ENCODE data around the gene CAPNS1. TPM values are rescaled to one million over a fixed set of nuclear protein-coding genes. Genes with fewer than 3 reads are reported as not detected.
"Not testable (repeated sequence)": the region's sequence is repeated elsewhere in the genome, so short reads cannot be mapped to it uniquely, and the experiment has no call there.

Gene CAPNS1
- total RNA-seq, 1 donor = 346 TPM

GRCh38 chr19:36163813-36164212 lies 23.9 kb downstream of the CAPNS1 start:
- DNase-seq (ENCODE audit: low read depth) = no peak
- no peak overlapping the region for H3K4me3 ChIP-seq (ENCODE audit: low read depth, low read length)
- TF ChIP-seq, protein P1, sequence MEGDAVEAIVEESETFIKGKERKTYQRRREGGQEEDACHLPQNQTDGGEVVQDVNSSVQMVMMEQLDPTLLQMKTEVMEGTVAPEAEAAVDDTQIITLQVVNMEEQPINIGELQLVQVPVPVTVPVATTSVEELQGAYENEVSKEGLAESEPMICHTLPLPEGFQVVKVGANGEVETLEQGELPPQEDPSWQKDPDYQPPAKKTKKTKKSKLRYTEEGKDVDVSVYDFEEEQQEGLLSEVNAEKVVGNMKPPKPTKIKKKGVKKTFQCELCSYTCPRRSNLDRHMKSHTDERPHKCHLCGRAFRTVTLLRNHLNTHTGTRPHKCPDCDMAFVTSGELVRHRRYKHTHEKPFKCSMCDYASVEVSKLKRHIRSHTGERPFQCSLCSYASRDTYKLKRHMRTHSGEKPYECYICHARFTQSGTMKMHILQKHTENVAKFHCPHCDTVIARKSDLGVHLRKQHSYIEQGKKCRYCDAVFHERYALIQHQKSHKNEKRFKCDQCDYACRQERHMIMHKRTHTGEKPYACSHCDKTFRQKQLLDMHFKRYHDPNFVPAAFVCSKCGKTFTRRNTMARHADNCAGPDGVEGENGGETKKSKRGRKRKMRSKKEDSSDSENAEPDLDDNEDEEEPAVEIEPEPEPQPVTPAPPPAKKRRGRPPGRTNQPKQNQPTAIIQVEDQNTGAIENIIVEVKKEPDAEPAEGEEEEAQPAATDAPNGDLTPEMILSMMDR (IDR thresholded peaks at IDR 0.05; ENCODE audit: insufficient read depth, low read depth, low read length) = no peak

- peak; percentile 33 for DNase-seq (ENCODE audit: low read depth)
- no peak overlapping the region for H3K4me3 ChIP-seq (ENCODE audit: low read depth, low read length)
- TF ChIP-seq, protein P1 (IDR thresholded peaks at IDR 0.05; ENCODE audit: insufficient read depth, low read depth, low read length) = no peak
These were observed 29.4 kb downstream of the CAPNS1 start for GRCh38 chr19:36169084-36169760.

DNA sequence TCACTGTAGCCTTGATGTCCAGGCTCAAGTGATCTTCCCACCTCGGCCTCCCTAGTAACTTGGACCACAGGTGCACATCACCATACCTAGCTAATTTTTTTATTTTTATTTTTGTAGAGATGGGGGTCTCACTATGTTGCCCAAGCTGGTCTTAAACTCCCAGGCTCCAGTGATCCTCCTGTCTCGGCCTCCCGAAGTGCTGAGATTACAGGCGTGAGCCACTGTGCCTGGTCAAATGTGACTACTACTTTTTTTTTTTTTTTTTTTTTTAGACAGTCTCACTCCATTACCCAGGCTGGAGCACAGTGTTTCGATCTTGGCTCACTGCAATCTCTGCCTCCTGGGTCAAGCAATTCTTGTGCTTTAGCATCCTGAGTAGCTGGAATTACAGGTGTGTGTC lies 33.0 kb downstream of the CAPNS1 start:
- no peak overlapping the region for H3K4me3 ChIP-seq (ENCODE audit: low read depth, low read length)
- no peak for DNase-seq (ENCODE audit: low read depth)
- TF ChIP-seq, protein P1 (IDR thresholded peaks at IDR 0.05; ENCODE audit: insufficient read depth, low read depth, low read length) = no peak

GRCh38 chr19:36173846-36174245 lies 34.0 kb downstream of the CAPNS1 start:
- not testable (repeated sequence) for DNase-seq (ENCODE audit: low read depth); H3K4me3 ChIP-seq (ENCODE audit: low read depth, low read length)

DNA sequence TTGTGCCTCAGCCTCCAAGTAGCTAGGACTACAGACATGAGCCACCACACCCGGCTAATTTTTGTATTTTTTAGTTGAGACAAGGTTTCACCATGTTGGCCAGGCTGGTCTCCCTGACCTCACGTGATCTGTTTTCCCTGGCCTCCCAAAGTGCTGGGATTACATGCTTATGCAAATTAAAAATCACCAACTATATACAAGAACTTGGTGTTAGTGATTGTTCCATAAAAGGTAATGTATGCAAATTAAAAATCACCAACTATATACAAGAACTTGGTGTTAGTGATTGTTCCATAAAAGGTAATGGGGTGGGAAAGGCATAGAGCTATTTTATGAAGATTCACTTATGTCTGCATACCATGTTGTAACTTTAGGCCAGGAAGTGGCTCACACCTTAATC lies 39.2 kb downstream of the CAPNS1 start:
- not testable (repeated sequence) for DNase-seq (ENCODE audit: low read depth)

DNA sequence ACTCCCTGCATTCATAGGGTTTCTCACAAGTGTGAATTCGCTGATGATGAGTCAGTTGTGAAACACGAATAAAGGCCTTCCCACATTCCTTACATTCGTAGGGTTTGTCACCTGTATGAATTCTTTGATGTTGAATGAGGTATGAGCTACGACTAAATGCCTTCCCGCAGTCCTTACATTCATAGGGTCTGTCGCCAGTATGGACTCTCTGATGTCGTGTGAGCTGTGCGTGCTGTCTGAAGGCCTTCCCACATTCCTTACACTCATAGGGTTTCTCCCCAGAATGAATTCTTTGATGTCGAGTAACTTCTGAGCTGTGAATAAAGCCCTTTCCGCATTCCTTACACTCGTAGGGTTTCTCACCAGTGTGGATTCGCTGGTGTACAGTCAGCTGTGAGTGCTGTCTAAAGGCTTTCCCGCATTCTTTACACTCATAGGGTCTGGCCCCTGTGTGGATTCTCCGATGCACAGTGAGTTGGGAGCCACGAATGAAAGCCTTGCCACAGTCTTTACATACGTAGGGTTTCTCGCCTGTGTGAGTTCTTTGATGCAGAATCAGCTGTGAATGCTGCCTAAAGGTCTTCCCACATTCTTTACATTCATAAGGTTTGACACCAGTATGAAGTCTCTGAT lies 42.9 kb downstream of the CAPNS1 start:
- peak; percentile 14 for DNase-seq (ENCODE audit: low read depth)
- TF ChIP-seq, protein P1 (IDR thresholded peaks at IDR 0.05; ENCODE audit: insufficient read depth, low read depth, low read length) = no peak
- no peak overlapping the region for H3K4me3 ChIP-seq (ENCODE audit: low read depth, low read length)

More for the DNA sequence above, 39.2 kb downstream of the CAPNS1 start:
- H3K4me3 ChIP-seq (ENCODE audit: low read depth, low read length) = not testable (repeated sequence)

DNA sequence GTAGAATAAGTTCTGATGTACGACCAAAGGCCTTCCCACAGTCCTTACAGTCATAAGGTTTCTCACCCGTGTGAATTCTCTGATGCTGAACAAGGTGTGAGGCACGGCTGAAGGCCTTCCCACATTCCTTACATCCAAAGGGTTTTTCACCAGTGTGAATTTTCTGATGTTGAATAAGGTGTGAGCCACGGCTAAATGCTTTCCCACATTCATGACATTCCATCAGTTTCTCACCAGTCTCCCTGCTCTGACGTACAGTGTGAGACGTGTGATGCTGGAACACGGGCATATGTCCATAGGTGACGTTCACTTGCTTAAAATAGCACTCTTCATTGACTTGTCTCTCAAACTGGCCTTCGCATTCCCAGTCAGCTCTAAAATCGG lies 43.4 kb downstream of the CAPNS1 start:
- peak; percentile 3 for DNase-seq (ENCODE audit: low read depth)
- H3K4me3 ChIP-seq (ENCODE audit: low read depth, low read length) = no peak overlapping the region
- TF ChIP-seq, protein P1 (IDR thresholded peaks at IDR 0.05; ENCODE audit: insufficient read depth, low read depth, low read length) = no peak

GRCh38 chr19:36186722-36187121 lies 46.9 kb downstream of the CAPNS1 start:
- not testable (repeated sequence) for H3K4me3 ChIP-seq (ENCODE audit: low read depth, low read length); DNase-seq (ENCODE audit: low read depth)

All from fibroblast of villous mesenchyme (primary cell).